H1 (cell line): ENCODE measurements around the gene BOLA1. TPM values are rescaled to one million over a fixed set of nuclear protein-coding genes. Genes with fewer than 3 reads are reported as not detected.

ENCODE experiments used
- CTCF ChIA-PET: fragments of 300-600 bp; sonication (Branson Sonifier 250); formaldehyde crosslinking; loops from one replicate; lab custom pipeline; 2021; ENCODE audit not compliant: partially characterized antibody; lab: Charles Lee
- POLR2A ChIA-PET: fragments of 300-600 bp; sonication (Branson Sonifier 250); formaldehyde crosslinking; loops from one replicate; lab custom pipeline; 2021; ENCODE audit warnings: inconsistent platforms; ENCODE audit not compliant: partially characterized antibody; lab: Charles Lee
- DNase-seq, 2 experiments: peaks; one replicate each; pipeline versions ENCODE4 v3.0.0 to v3.0.0-alpha.2; 2010 to 2022; ENCODE audit warnings: low spot score in 2 of 2, low read depth in 1 of 2, mixed read lengths in 1 of 2
- FAIRE-seq: peaks from 2 replicates; lab custom pipeline; 2011; peaks lifted over from hg19 to GRCh38; lab: Jason Lieb, UNC
- H2AFZ ChIP-seq: 2 replicates; pipeline ENCODE4 v1.8.1; 2012; ENCODE audit warnings: low read length, inconsistent platforms
- H2AK5ac ChIP-seq: 2 replicates; pipeline ENCODE4 v1.6.1; 2013; ENCODE audit warnings: low read depth, low read length
- H2BK120ac ChIP-seq: replicated peaks from 2 replicates; pipeline ENCODE3; 2013; ENCODE audit warnings: low read depth, low read length, inconsistent platforms
- H2BK12ac ChIP-seq: 2 replicates; pipeline ENCODE4 v1.6.1; 2013; ENCODE audit warnings: low read depth, low read length
- H2BK15ac ChIP-seq: 2 replicates; pipeline ENCODE4 v1.6.1; 2013; ENCODE audit warnings: low read length
- H2BK20ac ChIP-seq: 2 replicates; pipeline ENCODE4 v1.6.1; 2013; ENCODE audit warnings: low read length
- H2BK5ac ChIP-seq: 2 replicates; pipeline ENCODE4 v1.6.1; 2013; ENCODE audit warnings: low read depth, low read length
- H3K14ac ChIP-seq: 2 replicates; pipeline ENCODE4 v1.6.1; 2013; ENCODE audit warnings: inconsistent platforms; ENCODE audit not compliant: insufficient read length
- H3K18ac ChIP-seq: 2 replicates; pipeline ENCODE4 v1.6.1; 2013; ENCODE audit warnings: low read length; ENCODE audit errors: extremely low read depth
- H3K23ac ChIP-seq: 2 replicates; pipeline ENCODE4 v1.6.1; 2013; ENCODE audit warnings: inconsistent platforms; ENCODE audit not compliant: insufficient read length
- H3K23me2 ChIP-seq: 2 replicates; pipeline ENCODE4 v1.6.1; 2013; ENCODE audit warnings: low read depth, low read length
- H3K27ac ChIP-seq: 2 replicates; pipeline ENCODE4 v1.6.1; 2011; ENCODE audit warnings: low read depth, low read length, inconsistent platforms
- H3K27me3 ChIP-seq, 4 experiments: replicated peaks in 1 of 4; 1 replicate in 1 of 4; 2 replicates in 3 of 4; pipeline versions ENCODE4 v1.6.1 to v1.8.1; 2011 to 2013; ENCODE audit warnings: low read length in 3 of 4, mild to moderate bottlenecking in 3 of 4, inconsistent platforms in 2 of 4, mixed read lengths in 2 of 4, moderate library complexity in 1 of 4; ENCODE audit not compliant: control insufficient read depth in 3 of 4, insufficient read depth in 3 of 4; ENCODE audit errors: extremely low read depth in 1 of 4
- H3K36me3 ChIP-seq, 4 experiments: 2 replicates each; pipeline versions ENCODE4 v1.6.1 to v1.8.1; 2011 to 2013; ENCODE audit warnings: mild to moderate bottlenecking in 4 of 4, low read length in 3 of 4, moderate library complexity in 2 of 4, control low read depth in 1 of 4, inconsistent platforms in 1 of 4; ENCODE audit not compliant: insufficient read depth in 4 of 4, control insufficient read depth in 2 of 4
- H3K4ac ChIP-seq: replicated peaks from 2 replicates; pipeline ENCODE3; 2013; ENCODE audit warnings: low read length, low read depth, mixed read lengths, inconsistent platforms; ENCODE audit not compliant: insufficient read length
- H3K4me1 ChIP-seq, 4 experiments: replicated peaks in 1 of 4; 1 replicate in 1 of 4; 2 replicates in 3 of 4; pipeline versions ENCODE4 v1.6.1 to v1.8.1; 2011 to 2013; ENCODE audit warnings: low read length in 3 of 4, inconsistent platforms in 2 of 4, mixed read lengths in 1 of 4; ENCODE audit not compliant: insufficient read depth in 4 of 4, control insufficient read depth in 3 of 4
- H3K4me2 ChIP-seq, 2 experiments: 2 replicates each; pipeline versions ENCODE4 v1.6.1 to v1.8.1; 2011 to 2013; ENCODE audit warnings: low read depth in 2 of 2, low read length in 2 of 2, control low read depth in 1 of 2, inconsistent platforms in 1 of 2, mild to moderate bottlenecking in 1 of 2; ENCODE audit not compliant: insufficient read depth in 1 of 2
- H3K4me3 ChIP-seq, 4 experiments: fragments of 200-600, 300-600 bp in 1 of 4; sonication (generic), shearing (Covaris generic), sonication (Bioruptor Twin) in 1 of 4; 2 replicates each; pipeline versions ENCODE4 v1.5.1 to v1.8.1; 2011 to 2016; ENCODE audit warnings: low read length in 4 of 4, low read depth in 3 of 4, control low read depth in 2 of 4, inconsistent platforms in 2 of 4, mild to moderate bottlenecking in 2 of 4, mixed read lengths in 1 of 4, moderate library complexity in 1 of 4; ENCODE audit not compliant: insufficient read depth in 2 of 4; ENCODE audit errors: extremely low read depth in 1 of 4
- H3K56ac ChIP-seq: replicated peaks from 2 replicates; pipeline ENCODE3; 2013; ENCODE audit warnings: low read depth, mild to moderate bottlenecking, mixed read lengths, low read length, inconsistent platforms; ENCODE audit not compliant: insufficient read length
- H3K79me1 ChIP-seq: 2 replicates; pipeline ENCODE4 v1.6.1; 2013; ENCODE audit warnings: low read depth, low read length, control low read depth
- H3K79me2 ChIP-seq, 2 experiments: 2 replicates each; pipeline versions ENCODE4 v1.6.1 to v1.8.1; 2012 to 2013; ENCODE audit warnings: low read length in 2 of 2, mild to moderate bottlenecking in 2 of 2, inconsistent platforms in 1 of 2; ENCODE audit not compliant: insufficient read depth in 2 of 2, control insufficient read depth in 1 of 2
- H3K9ac ChIP-seq, 4 experiments: replicated peaks in 1 of 4; 1 replicate in 1 of 4; 2 replicates in 3 of 4; pipeline versions ENCODE4 v1.6.1 to v1.8.1; 2011 to 2013; ENCODE audit warnings: low read depth in 3 of 4, low read length in 3 of 4, control low read depth in 2 of 4, mild to moderate bottlenecking in 2 of 4, moderate library complexity in 2 of 4, inconsistent platforms in 1 of 4; ENCODE audit errors: extremely low read depth in 1 of 4
- H3K9me3 ChIP-seq, 2 experiments: 2 replicates each; pipeline versions ENCODE4 v1.6.1 to v1.8.1; 2012 to 2013; ENCODE audit warnings: mild to moderate bottlenecking in 2 of 2, moderate library complexity in 2 of 2, control low read depth in 1 of 2, inconsistent platforms in 1 of 2, low read depth in 1 of 2, low read length in 1 of 2, mixed read lengths in 1 of 2; ENCODE audit not compliant: insufficient read depth in 2 of 2
- H4K20me1 ChIP-seq, 2 experiments: replicated peaks in 1 of 2; 2 replicates each; pipeline versions ENCODE3 to v1.8.1; 2011 to 2013; ENCODE audit warnings: inconsistent platforms in 2 of 2, low read length in 2 of 2, mild to moderate bottlenecking in 1 of 2; ENCODE audit not compliant: insufficient read depth in 2 of 2, control insufficient read depth in 1 of 2
- H4K5ac ChIP-seq: 2 replicates; pipeline ENCODE4 v1.6.1; 2013; ENCODE audit warnings: low read length, low read depth, mixed read lengths, inconsistent platforms; ENCODE audit not compliant: insufficient read length
- H4K8ac ChIP-seq: 2 replicates; pipeline ENCODE4 v1.8.0; 2013; ENCODE audit warnings: mild to moderate bottlenecking, moderate library complexity, low read length, inconsistent platforms; ENCODE audit not compliant: insufficient read depth; ENCODE audit errors: extremely low read depth
- H4K91ac ChIP-seq: replicated peaks from 2 replicates; pipeline ENCODE3; 2013; ENCODE audit warnings: low read length, mixed read lengths, inconsistent platforms; ENCODE audit not compliant: insufficient read length
- BRCA1 ChIP-seq: IDR thresholded peaks from 2 replicates; pipeline ENCODE4 v1.6.1; 2012; ENCODE audit warnings: low read depth, low read length, improper control_type of control experiment
- EP300 ChIP-seq, 2 experiments: IDR thresholded peaks; 1 replicate in 1 of 2; 2 replicates in 1 of 2; pipeline ENCODE4 v1.6.1; 2011 to 2012; ENCODE audit warnings: low read depth in 2 of 2, low read length in 2 of 2, mild to moderate bottlenecking in 2 of 2, borderline replicate concordance in 1 of 2, inconsistent platforms in 1 of 2, moderate library complexity in 1 of 2
- GABPA ChIP-seq: IDR thresholded peaks from 2 replicates; pipeline ENCODE4 v1.6.1; 2011; ENCODE audit warnings: mild to moderate bottlenecking, low read length, moderate library complexity, borderline replicate concordance; ENCODE audit not compliant: insufficient read depth
- WGBS, 2 experiments: shearing (Covaris generic) in 1 of 2; methylation state at CpG; one replicate each; pipeline versions ENCODE4 v1.1.6 to v1.1.7; 2013 to 2015; ENCODE audit warnings: low lambda C conversion rate in 2 of 2, mixed read lengths in 2 of 2, inconsistent platforms in 1 of 2, low coverage in 1 of 2, missing lambda C conversion rate in 1 of 2; ENCODE audit not compliant: insufficient replicate concordance in 2 of 2, insufficient coverage in 1 of 2, insufficient read length in 1 of 2; ENCODE audit errors: extremely low coverage in 1 of 2, missing lambda C conversion rate in 1 of 2; 5-methylcytosine and 5-hydroxymethylcytosine counted together
- polyA plus RNA-seq, 7 experiments: library from polyadenylated mRNA; depleted of rRNA in 3 of 7; stranded (reverse) in 5 of 7; unstranded in 2 of 7; fragments of >200 nt in 5 of 7; fragments of 200-250 nt in 2 of 7; gene quantifications; 1 replicate in 5 of 7; 2 replicates in 1 of 7; 4 replicates in 1 of 7; pipeline versions ENCODE4 v1.2.1 to v1.2.3, GENCODE V29; 2011 to 2013; ENCODE audit warnings: missing spikeins in 2 of 7, mixed read lengths in 2 of 7
- total RNA-seq: library from RNA; stranded (reverse); fragmentation: NEBNext Ultra II Directional; extraction: Animal tissue kit (Norgen Biotek cat#: 25700); gene quantifications from 2 replicates; pipeline ENCODE4 v1.2.1, GENCODE V29; 2021
- TF ChIP-seq, protein P1 (sequence below): IDR thresholded peaks from 2 replicates; pipeline ENCODE4 v1.6.1; 2011; ENCODE audit warnings: low read length, improper control_type of control experiment
- TF ChIP-seq, protein P2 (sequence below), 3 experiments: IDR thresholded peaks; 1 replicate in 2 of 3; 2 replicates in 1 of 3; pipeline versions ENCODE4 v1.5.1 to v1.6.1; 2011; ENCODE audit warnings: low read length in 3 of 3, mild to moderate bottlenecking in 3 of 3, inconsistent platforms in 2 of 3, low read depth in 1 of 3, moderate library complexity in 1 of 3; ENCODE audit not compliant: insufficient read depth in 1 of 3; ENCODE audit errors: control extremely low read depth in 1 of 3
- TF ChIP-seq, protein P3 (sequence below): IDR thresholded peaks from 2 replicates; pipeline ENCODE4 v1.6.1; 2012; ENCODE audit warnings: inconsistent platforms

The BOLA1 gene
- total and polyA plus RNA-seq, 2 of the 8 experiments (the other 6 are each of a cell fraction or from before 2014, with no cell fraction given), result 8.1 to 15.4 TPM

DNA sequence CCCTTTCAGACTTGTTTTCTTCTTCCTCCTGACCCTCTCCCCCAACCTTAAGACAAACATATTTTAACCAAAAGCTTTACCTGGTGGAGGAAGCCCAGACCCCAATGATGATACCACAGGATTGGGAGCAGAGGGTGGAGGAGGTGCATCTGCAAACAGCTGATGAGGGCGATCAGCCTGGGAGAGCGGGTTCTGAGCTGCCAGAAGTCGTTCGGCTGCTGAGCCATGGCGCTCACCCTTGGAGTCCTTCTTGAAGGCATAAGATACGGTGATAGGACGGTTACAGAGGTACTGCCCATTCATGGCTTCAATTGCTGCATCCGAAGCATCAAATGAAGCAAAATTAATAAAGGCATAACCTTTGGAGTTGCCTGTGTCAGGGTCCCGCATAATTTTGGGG is 26.9 kb downstream of the BOLA1 start:
- peak overlapping the region; percentile 5; the same call in 1 of the 2 replicates for H4K8ac ChIP-seq
- no peak overlapping the region for H2BK120ac ChIP-seq
- H3K4me1 ChIP-seq, result peaks cover 0 to 8% (median 4%) of the 10 kb centered on the region in 4 experiments; a peak in 4 of 7 replicates
- DNase-seq (no peak), FAIRE-seq (no peak)
- H3K4me3 ChIP-seq, result peak overlapping the region in 2 of 4 experiments; percentile 85 to 95; a peak in 4 of 8 replicates
- no peak overlapping the region for H3K4ac ChIP-seq
- no peak overlapping the region for H3K23ac ChIP-seq
- H3K23me2 ChIP-seq, result peaks cover 5% of the 10 kb centered on the region
- H3K14ac ChIP-seq, result no peak overlapping the region
- TF ChIP-seq, protein P1, sequence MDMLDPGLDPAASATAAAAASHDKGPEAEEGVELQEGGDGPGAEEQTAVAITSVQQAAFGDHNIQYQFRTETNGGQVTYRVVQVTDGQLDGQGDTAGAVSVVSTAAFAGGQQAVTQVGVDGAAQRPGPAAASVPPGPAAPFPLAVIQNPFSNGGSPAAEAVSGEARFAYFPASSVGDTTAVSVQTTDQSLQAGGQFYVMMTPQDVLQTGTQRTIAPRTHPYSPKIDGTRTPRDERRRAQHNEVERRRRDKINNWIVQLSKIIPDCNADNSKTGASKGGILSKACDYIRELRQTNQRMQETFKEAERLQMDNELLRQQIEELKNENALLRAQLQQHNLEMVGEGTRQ, result no peak
- no peak for TF ChIP-seq GABPA
- TF ChIP-seq, protein P2, sequence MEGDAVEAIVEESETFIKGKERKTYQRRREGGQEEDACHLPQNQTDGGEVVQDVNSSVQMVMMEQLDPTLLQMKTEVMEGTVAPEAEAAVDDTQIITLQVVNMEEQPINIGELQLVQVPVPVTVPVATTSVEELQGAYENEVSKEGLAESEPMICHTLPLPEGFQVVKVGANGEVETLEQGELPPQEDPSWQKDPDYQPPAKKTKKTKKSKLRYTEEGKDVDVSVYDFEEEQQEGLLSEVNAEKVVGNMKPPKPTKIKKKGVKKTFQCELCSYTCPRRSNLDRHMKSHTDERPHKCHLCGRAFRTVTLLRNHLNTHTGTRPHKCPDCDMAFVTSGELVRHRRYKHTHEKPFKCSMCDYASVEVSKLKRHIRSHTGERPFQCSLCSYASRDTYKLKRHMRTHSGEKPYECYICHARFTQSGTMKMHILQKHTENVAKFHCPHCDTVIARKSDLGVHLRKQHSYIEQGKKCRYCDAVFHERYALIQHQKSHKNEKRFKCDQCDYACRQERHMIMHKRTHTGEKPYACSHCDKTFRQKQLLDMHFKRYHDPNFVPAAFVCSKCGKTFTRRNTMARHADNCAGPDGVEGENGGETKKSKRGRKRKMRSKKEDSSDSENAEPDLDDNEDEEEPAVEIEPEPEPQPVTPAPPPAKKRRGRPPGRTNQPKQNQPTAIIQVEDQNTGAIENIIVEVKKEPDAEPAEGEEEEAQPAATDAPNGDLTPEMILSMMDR (IDR thresholded peaks at IDR 0.05; ENCODE audit: control extremely low read depth in 1 of 3, insufficient read depth in 1 of 3, low read depth in 1 of 3, low read length in 3 of 3), result no peak
- no peak for TF ChIP-seq EP300 (IDR thresholded peaks at IDR 0.05; ENCODE audit: borderline replicate concordance in 1 of 2, low read depth in 2 of 2, low read length in 2 of 2)
- no peak for TF ChIP-seq BRCA1
- TF ChIP-seq, protein P3, sequence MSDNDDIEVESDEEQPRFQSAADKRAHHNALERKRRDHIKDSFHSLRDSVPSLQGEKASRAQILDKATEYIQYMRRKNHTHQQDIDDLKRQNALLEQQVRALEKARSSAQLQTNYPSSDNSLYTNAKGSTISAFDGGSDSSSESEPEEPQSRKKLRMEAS, result no peak
- no peaks in the 10 kb centered on the region for H3K27me3 ChIP-seq
- H3K79me1 ChIP-seq, result peaks cover 5% of the 10 kb centered on the region
- H3K36me3 ChIP-seq, result peaks cover 19 to 41% (median 39%) of the 10 kb centered on the region in 4 experiments
- no peaks in the 10 kb centered on the region for H3K9me3 ChIP-seq
- H2BK15ac ChIP-seq, result no peak overlapping the region
- ChIA-PET POLR2A (interaction anchor here (1.0 to 1.9 kb wide), 3 partner anchors 10 to 38 kb away, joined by 3 to 7 read pairs (median 5); a partner anchor contains a TSS), CTCF (interaction anchor here (1.2 kb wide), 1 partner anchor 39 kb away, joined by 3 read pairs; a partner anchor contains a TSS)
- H3K79me2 ChIP-seq, result peaks cover 8 to 28% of the 10 kb centered on the region in 2 experiments
- H3K18ac ChIP-seq, result no peak overlapping the region
- H4K5ac ChIP-seq, result no peak overlapping the region
- no peak overlapping the region for H4K91ac ChIP-seq
- no peak overlapping the region for H3K56ac ChIP-seq
- H3K4me2 ChIP-seq, result peak overlapping the region; percentile 87 to 90; a peak in 3 of 4 replicates
- no peaks in the 10 kb centered on the region for H4K20me1 ChIP-seq
- no peak overlapping the region for H2BK12ac ChIP-seq
- H2AK5ac ChIP-seq, result no peak overlapping the region
- H3K9ac ChIP-seq, result no peak overlapping the region
- no peak overlapping the region for H2BK5ac ChIP-seq
- no peak overlapping the region for H2AFZ ChIP-seq
- WGBS, 2 experiments, result 92% methylated on average over 9 of the region's 9 CpGs; no CpG with 5 or more reads in 1 of the 2 experiments
- H2BK20ac ChIP-seq, result no peak overlapping the region
- H3K27ac ChIP-seq, result peak overlapping the region; percentile 7; the same call in 1 of the 2 replicates
